ENCODE measurements around the gene CCR5. TPM values are rescaled to one million over a fixed set of nuclear protein-coding genes. Genes with fewer than 3 reads are reported as not detected.

Gene CCR5
- total and polyA plus RNA-seq, 9 of the 15 experiments (the other 6 are each of a cell fraction or from before 2014, with no cell fraction given), result not detected

GRCh38 chr3:46400000-46400734 lies 29.4 kb downstream of the CCR5 start (continued):
- TF ChIP-seq HDAC3 (IDR thresholded peaks at IDR 0.05; ENCODE audit: borderline replicate concordance, partially characterized antibody), result peak; percentile 88
- no peak for TF ChIP-seq MED1 (CRISPR knock-in tag; IDR thresholded peaks at IDR 0.05; ENCODE audit: borderline replicate concordance)
- TF ChIP-seq MECOM (CRISPR knock-in tag; IDR thresholded peaks at IDR 0.05), result peak; percentile 59
- no peak for TF ChIP-seq SNRNP70 (optimal IDR thresholded peaks at IDR 0.05; ENCODE audit: low read depth, low read length)
- peak; percentile 64; the same call in 1 of the 2 replicates for TF ChIP-seq ZNF41 (CRISPR knock-in tag; conservative IDR thresholded peaks at IDR 0.05)
- peak; percentile 17 to 81 for TF ChIP-seq AFF1 (IDR thresholded peaks at IDR 0.05; ENCODE audit: low read depth in 1 of 2, partially characterized antibody in 2 of 2)
- no peak for TF ChIP-seq HNRNPLL (IDR thresholded peaks at IDR 0.05; ENCODE audit: low read depth, low read length, poor library complexity, severe bottlenecking)
- TF ChIP-seq ARID1B (IDR thresholded peaks at IDR 0.05), result peak; percentile 95
- peak; percentile 97 for TF ChIP-seq FOSL1 (tag; conservative IDR thresholded peaks at IDR 0.05)
- peak; percentile 69 for TF ChIP-seq CREM (IDR thresholded peaks at IDR 0.05; ENCODE audit: low read depth)
- peak; percentile 70 for TF ChIP-seq ZNF384 (IDR thresholded peaks at IDR 0.05; ENCODE audit: low read depth, low read length)
- TF ChIP-seq ZNF780A (CRISPR knock-in tag; IDR thresholded peaks at IDR 0.05), result no peak
- peak; percentile 87 for TF ChIP-seq BCOR (IDR thresholded peaks at IDR 0.05)
- peak; percentile 41; the same call in 1 of the 2 replicates for TF ChIP-seq STAT5A (IDR thresholded peaks at IDR 0.05; ENCODE audit: borderline replicate concordance, low read length)
- TF ChIP-seq IRF1 (CRISPR knock-in tag; IDR thresholded peaks at IDR 0.05; ENCODE audit: borderline replicate concordance), result no peak
- TF ChIP-seq ZNF764 (CRISPR knock-in tag; IDR thresholded peaks at IDR 0.05; ENCODE audit: low read depth), result no peak
- no peak for TF ChIP-seq TCF7 (IDR thresholded peaks at IDR 0.05; ENCODE audit: borderline replicate concordance)
- TF ChIP-seq MCM3 (IDR thresholded peaks at IDR 0.05), result no peak
- TF ChIP-seq BCL6 (CRISPR knock-in tag; IDR thresholded peaks at IDR 0.05), result no peak
- no peak for TF ChIP-seq CLOCK (CRISPR knock-in tag; IDR thresholded peaks at IDR 0.05; ENCODE audit: borderline replicate concordance)

All from K562 (cell line).